ENCODE results near the gene SRRM4. TPM values are rescaled to one million over a fixed set of nuclear protein-coding genes. Genes with fewer than 3 reads are reported as not detected.

The SRRM4 gene
- total RNA-seq, 1 experiment from 2014 or later, result 0.02 TPM

- TF ChIP-seq CEBPB (IDR thresholded peaks at IDR 0.05; ENCODE audit: low read depth), result no peak
- TF ChIP-seq EZH2 (IDR thresholded peaks at IDR 0.05), result no peak
- TF ChIP-seq CTCF (IDR thresholded peaks at IDR 0.05 in 2 of 3, conservative IDR thresholded peaks at IDR 0.05 in 1 of 3; ENCODE audit: borderline replicate concordance in 1 of 3, insufficient read depth in 1 of 3, low read depth in 2 of 3, low read length in 2 of 3), result no peak
- no peak for TF ChIP-seq ATF3 (IDR thresholded peaks at IDR 0.05)
- TF ChIP-seq CBX3 (IDR thresholded peaks at IDR 0.05; ENCODE audit: low read depth), result no peak
- no peak for TF ChIP-seq ELF1 (IDR thresholded peaks at IDR 0.05; ENCODE audit: borderline replicate concordance, low read depth)
- TF ChIP-seq EGR1 (IDR thresholded peaks at IDR 0.05; ENCODE audit: low read depth), result no peak
- no peak for TF ChIP-seq FOSL1 (IDR thresholded peaks at IDR 0.05; ENCODE audit: low read depth)
- no peak for TF ChIP-seq YY1 (IDR thresholded peaks at IDR 0.05; ENCODE audit: extremely low read depth, insufficient replicate concordance, low read depth, low read length)
- no peak for TF ChIP-seq REST (IDR thresholded peaks at IDR 0.05; ENCODE audit: low read depth)
- TF ChIP-seq POLR2A (IDR thresholded peaks at IDR 0.05; ENCODE audit: borderline replicate concordance, extremely low read depth, insufficient read depth, insufficient read length), result no peak
- TF ChIP-seq SIN3A (IDR thresholded peaks at IDR 0.05; ENCODE audit: low read depth), result no peak
- TF ChIP-seq POLR2AphosphoS5 (IDR thresholded peaks at IDR 0.05; ENCODE audit: low read depth, low read length), result no peak
- no peak for TF ChIP-seq JUND (IDR thresholded peaks at IDR 0.05)
- TF ChIP-seq EZH2phosphoT487 (IDR thresholded peaks at IDR 0.05; ENCODE audit: borderline replicate concordance), result no peak
- DNase-seq (ENCODE audit: low read depth, low spot score) (no peak), ATAC-seq (no peak)
- H3K4me1 ChIP-seq (ENCODE audit: control insufficient read depth in 1 of 2, insufficient read depth in 2 of 2, low read length in 2 of 2), result no peaks in the 10 kb centered on the region
- H2AFZ ChIP-seq (ENCODE audit: low read depth, low read length, poor library complexity, severe bottlenecking), result no peak overlapping the region
- no peak overlapping the region for H3K27ac ChIP-seq (ENCODE audit: low read depth, low read length)
- no TSS peak for BruUV-seq (replicated peaks)
- ChIA-PET RAD21 (ENCODE audit: low non-redundant PET in 1 of 2, low total read pairs in 2 of 2, uncharacterized antibody in 2 of 2, unreplicated experiment in 2 of 2) (no interaction called here), POLR2A (no interaction called here), CTCF (no interaction called here)
- no peak overlapping the region for H3K9ac ChIP-seq (ENCODE audit: low read length)
- H3K36me3 ChIP-seq (ENCODE audit: control insufficient read depth in 1 of 2, insufficient read depth in 2 of 2, low read length in 2 of 2), result no peaks in the 10 kb centered on the region
- intact Hi-C loops (cut with micrococcal nuclease), result no loop called here
- no peak overlapping the region for H3K4me3 ChIP-seq (replicated peaks in 1 of 2; ENCODE audit: low read depth in 1 of 2, low read length in 2 of 2)
- H3K4me2 ChIP-seq (ENCODE audit: low read length), result no peak overlapping the region
- no peaks in the 10 kb centered on the region for H4K20me1 ChIP-seq (ENCODE audit: insufficient read depth)
- H3K27me3 ChIP-seq (ENCODE audit: insufficient read depth, low read length), result no peaks in the 10 kb centered on the region
- no peaks in the 10 kb centered on the region for H3K9me3 ChIP-seq (ENCODE audit: control insufficient read depth in 1 of 2, insufficient read depth in 1 of 2, low read depth in 1 of 2, low read length in 2 of 2)
- no peaks in the 10 kb centered on the region for H3K9me2 ChIP-seq (ENCODE audit: insufficient read depth)
- no peaks in the 10 kb centered on the region for H3K79me2 ChIP-seq (ENCODE audit: insufficient read depth, low read length)
These were observed 24.6 kb downstream of the SRRM4 start for GRCh38 chr12:119005913-119006312.

All from HCT116 (cell line).